ENCODE data around the gene IAH1. TPM values are rescaled to one million over a fixed set of nuclear protein-coding genes. Genes with fewer than 3 reads are reported as not detected.

IAH1 gene
- total and polyA plus RNA-seq, 12 donors, result 61.9 to 203 (median 84.5) TPM

- H3K36me3 ChIP-seq (replicated peaks in 1 of 2), result peaks cover 0 to 40% of the 10 kb centered on the region in 2 donors
- intact Hi-C loops (cut with DNase I), result no loop called here
- no peak for TF ChIP-seq CTCF (IDR thresholded peaks at IDR 0.05)
- peak in 1 of 2 donors; percentile 10 for TF ChIP-seq POLR2A (IDR thresholded peaks at IDR 0.05)
- peak overlapping the region in 4 of 5 donors; percentile 56 to 81 (median 68) for H3K27ac ChIP-seq
- DNase-seq, result peak in 3 of 7 donors; percentile 19 to 43 (median 31)
- WGBS, 4 donors, result 51 to 58% (median 54%) methylated on average over 2 of the region's 2 CpGs
- no peaks in the 10 kb centered on the region for H3K27me3 ChIP-seq
- H3K4me3 ChIP-seq, result no peak overlapping the region
- peaks cover 4 to 15% of the 10 kb centered on the region in 2 donors for H3K4me1 ChIP-seq (replicated peaks in 1 of 2)
- H3K9me3 ChIP-seq (replicated peaks in 1 of 3), result no peaks in the 10 kb centered on the region
Observed at GRCh38 chr2:9430316-9431293, 43.7 kb upstream of the IAH1 start.

GRCh38 chr2:9434489-9434888 is 39.9 kb upstream of the IAH1 start:
- no peak overlapping the region for H3K4me3 ChIP-seq
- TF ChIP-seq POLR2A (IDR thresholded peaks at IDR 0.05) (no peak), CTCF (IDR thresholded peaks at IDR 0.05) (no peak)
- peaks cover 4 to 15% of the 10 kb centered on the region in 2 donors for H3K4me1 ChIP-seq (replicated peaks in 1 of 2)
- H3K9me3 ChIP-seq (replicated peaks in 1 of 3), result no peaks in the 10 kb centered on the region
- peak overlapping the region in 1 of 5 donors; percentile 27 for H3K27ac ChIP-seq
- intact Hi-C loops (cut with DNase I), result no loop called here
- no peak for DNase-seq
- peaks cover 0 to 61% of the 10 kb centered on the region in 2 donors for H3K36me3 ChIP-seq (replicated peaks in 1 of 2)
- H3K27me3 ChIP-seq, result no peaks in the 10 kb centered on the region
- 77 to 85% (median 81%) methylated on average over 2 of the region's 2 CpGs for WGBS, 4 donors

GRCh38 chr2:9439536-9439935 is 34.8 kb upstream of the IAH1 start:
- TF ChIP-seq CTCF (IDR thresholded peaks at IDR 0.05), result no peak
- TF ChIP-seq POLR2A (IDR thresholded peaks at IDR 0.05), result no peak
- H3K27ac ChIP-seq, result no peak overlapping the region
- no peaks in the 10 kb centered on the region for H3K4me1 ChIP-seq (replicated peaks in 1 of 2)
- intact Hi-C loops (cut with DNase I), result no loop called here
- no peak overlapping the region for H3K4me3 ChIP-seq
- no peaks in the 10 kb centered on the region for H3K27me3 ChIP-seq
- peaks cover 0 to 63% of the 10 kb centered on the region in 2 donors for H3K36me3 ChIP-seq (replicated peaks in 1 of 2)
- 97 to 100% (median 99%) methylated on average over 1 of the region's 1 CpG for WGBS, 4 donors
- H3K9me3 ChIP-seq (replicated peaks in 1 of 3), result no peaks in the 10 kb centered on the region
- no peak for DNase-seq

GRCh38 chr2:9440058-9440727 is 34.2 kb upstream of the IAH1 start:
- no peaks in the 10 kb centered on the region for H3K9me3 ChIP-seq (replicated peaks in 1 of 3)
- WGBS, 4 donors, result 91 to 99% (median 96%) methylated on average over 1 of the region's 1 CpG
- no peaks in the 10 kb centered on the region for H3K4me1 ChIP-seq (replicated peaks in 1 of 2)
- DNase-seq, result no peak
- no peak overlapping the region for H3K27ac ChIP-seq
- peaks cover 0 to 62% of the 10 kb centered on the region in 2 donors for H3K36me3 ChIP-seq (replicated peaks in 1 of 2)
- no peak overlapping the region for H3K4me3 ChIP-seq
- TF ChIP-seq POLR2A (IDR thresholded peaks at IDR 0.05), result no peak
- no peak for TF ChIP-seq CTCF (IDR thresholded peaks at IDR 0.05)
- intact Hi-C loops (cut with DNase I), result no loop called here
- H3K27me3 ChIP-seq, result no peaks in the 10 kb centered on the region
